ENCODE data around the gene MYH4.

DNA sequence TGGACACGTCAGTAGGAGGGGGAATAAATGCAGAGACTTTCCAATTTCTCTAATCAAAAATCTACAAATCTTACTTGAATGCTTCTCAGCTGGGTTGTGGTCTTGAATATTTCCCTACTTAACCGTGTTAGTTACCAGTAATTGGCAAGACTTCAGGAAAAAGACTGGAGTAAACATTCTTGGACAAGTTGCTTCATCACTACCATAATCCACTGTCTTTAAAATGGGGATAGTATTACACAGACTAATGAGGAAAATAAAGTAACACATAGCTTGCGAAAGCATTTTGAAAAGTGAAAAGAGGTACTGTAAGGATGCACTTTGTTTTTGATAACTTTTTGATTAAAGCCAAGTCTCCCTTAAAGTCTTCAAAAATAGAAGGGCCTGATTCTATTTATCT lies 30.6 kb upstream of the MYH4 start:
- TF ChIP-seq, protein P1, sequence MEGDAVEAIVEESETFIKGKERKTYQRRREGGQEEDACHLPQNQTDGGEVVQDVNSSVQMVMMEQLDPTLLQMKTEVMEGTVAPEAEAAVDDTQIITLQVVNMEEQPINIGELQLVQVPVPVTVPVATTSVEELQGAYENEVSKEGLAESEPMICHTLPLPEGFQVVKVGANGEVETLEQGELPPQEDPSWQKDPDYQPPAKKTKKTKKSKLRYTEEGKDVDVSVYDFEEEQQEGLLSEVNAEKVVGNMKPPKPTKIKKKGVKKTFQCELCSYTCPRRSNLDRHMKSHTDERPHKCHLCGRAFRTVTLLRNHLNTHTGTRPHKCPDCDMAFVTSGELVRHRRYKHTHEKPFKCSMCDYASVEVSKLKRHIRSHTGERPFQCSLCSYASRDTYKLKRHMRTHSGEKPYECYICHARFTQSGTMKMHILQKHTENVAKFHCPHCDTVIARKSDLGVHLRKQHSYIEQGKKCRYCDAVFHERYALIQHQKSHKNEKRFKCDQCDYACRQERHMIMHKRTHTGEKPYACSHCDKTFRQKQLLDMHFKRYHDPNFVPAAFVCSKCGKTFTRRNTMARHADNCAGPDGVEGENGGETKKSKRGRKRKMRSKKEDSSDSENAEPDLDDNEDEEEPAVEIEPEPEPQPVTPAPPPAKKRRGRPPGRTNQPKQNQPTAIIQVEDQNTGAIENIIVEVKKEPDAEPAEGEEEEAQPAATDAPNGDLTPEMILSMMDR (IDR thresholded peaks at IDR 0.05 in 2 of 3, conservative IDR thresholded peaks at IDR 0.05 in 1 of 3; ENCODE audit: control insufficient read depth in 2 of 3, extremely low read depth in 1 of 3, insufficient read depth in 1 of 3, low read depth in 3 of 3, low read length in 3 of 3): no peak
- no peak for TF ChIP-seq EGR1 (IDR thresholded peaks at IDR 0.05; ENCODE audit: borderline replicate concordance in 1 of 2, low read depth in 2 of 2, low read length in 2 of 2)
- TF ChIP-seq EZH2 (IDR thresholded peaks at IDR 0.05; ENCODE audit: borderline replicate concordance, control insufficient read depth, low read depth, low read length): no peak
- no peak for TF ChIP-seq KDM1A (IDR thresholded peaks at IDR 0.05; ENCODE audit: borderline replicate concordance)
- no peak for TF ChIP-seq RFX5 (IDR thresholded peaks at IDR 0.05; ENCODE audit: low read depth, low read length)
